Activated naive CD8-positive, alpha-beta T cell treated with anti-CD3 and anti-CD28 coated beads, Interleukin-2, amount 50 U/mL, for 24 hours (primary cell): Measurements from ENCODE around the gene RAB3A.
"Not testable (repeated sequence)": the region's sequence is repeated elsewhere in the genome, so short reads cannot be mapped to it uniquely, and the experiment has no call there.

ENCODE experiments used
- ATAC-seq: fragments of 150-1000 bp; cut with Tn5 transposase; one replicate; pipeline ENCODE4 v1.10.0; 2021
- DNase-seq: peaks from one replicate; pipeline ENCODE4 v3.0.0; 2021
- H3K27ac Mint-ChIP-seq: one replicate; pipeline ENCODE4 v1.8.0; 2021; ENCODE audit warnings: mild to moderate bottlenecking, mixed read lengths
- H3K27me3 Mint-ChIP-seq: one replicate; pipeline ENCODE4 v1.8.0; 2021; ENCODE audit warnings: mixed read lengths
- H3K36me3 Mint-ChIP-seq: one replicate; pipeline ENCODE4 v1.8.0; 2021; ENCODE audit warnings: low read depth, mixed read lengths
- H3K4me1 Mint-ChIP-seq: one replicate; pipeline ENCODE4 v1.8.0; 2021; ENCODE audit warnings: mixed read lengths
- H3K4me3 Mint-ChIP-seq: one replicate; pipeline ENCODE4 v1.8.0; 2021; ENCODE audit warnings: mild to moderate bottlenecking, moderate library complexity, mixed read lengths
- H3K9me3 Mint-ChIP-seq: one replicate; pipeline ENCODE4 v1.8.0; 2021; ENCODE audit warnings: mixed read lengths

The RAB3A gene

DNA sequence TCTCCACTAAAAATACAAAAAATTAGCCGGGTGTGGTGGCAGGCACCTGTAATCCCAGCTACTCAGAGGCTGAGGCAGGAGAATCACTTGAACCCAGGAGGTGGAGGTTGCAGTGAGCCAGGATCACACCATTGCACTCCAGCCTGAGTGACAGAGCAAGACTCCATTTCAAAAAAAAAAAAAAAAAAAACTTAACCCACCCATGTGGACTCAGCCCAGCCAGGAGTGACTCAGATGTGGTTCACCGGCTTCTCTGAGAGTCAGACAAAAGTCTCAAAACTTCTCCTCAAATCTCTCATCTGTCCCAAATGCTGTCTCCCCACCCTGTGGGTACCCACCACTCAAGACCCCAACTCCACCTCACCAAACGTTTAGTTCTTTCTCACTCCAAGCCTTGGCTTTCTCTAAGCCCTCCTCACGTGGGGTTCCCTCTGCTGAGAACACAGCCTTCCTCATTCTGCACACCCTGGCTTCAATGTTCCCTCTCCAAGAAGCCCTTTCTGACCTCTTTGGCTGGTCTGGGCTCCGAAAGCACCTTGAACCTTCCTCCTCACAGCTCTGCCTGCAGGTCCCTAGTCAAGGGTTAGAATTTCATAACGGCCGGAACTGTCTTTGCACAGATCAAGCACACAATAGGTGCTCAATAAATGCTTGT, 11.1 kb upstream of the RAB3A start:
- H3K4me1 Mint-ChIP-seq, result peaks cover 7% of the 10 kb centered on the region
- peaks cover 11% of the 10 kb centered on the region for H3K27me3 Mint-ChIP-seq
- H3K4me3 Mint-ChIP-seq, result no peak overlapping the region
- peak; percentile 56 for ATAC-seq
- H3K27ac Mint-ChIP-seq, result no peak overlapping the region
- no peaks in the 10 kb centered on the region for H3K9me3 Mint-ChIP-seq
- no peaks in the 10 kb centered on the region for H3K36me3 Mint-ChIP-seq
- DNase-seq, result no peak

DNA sequence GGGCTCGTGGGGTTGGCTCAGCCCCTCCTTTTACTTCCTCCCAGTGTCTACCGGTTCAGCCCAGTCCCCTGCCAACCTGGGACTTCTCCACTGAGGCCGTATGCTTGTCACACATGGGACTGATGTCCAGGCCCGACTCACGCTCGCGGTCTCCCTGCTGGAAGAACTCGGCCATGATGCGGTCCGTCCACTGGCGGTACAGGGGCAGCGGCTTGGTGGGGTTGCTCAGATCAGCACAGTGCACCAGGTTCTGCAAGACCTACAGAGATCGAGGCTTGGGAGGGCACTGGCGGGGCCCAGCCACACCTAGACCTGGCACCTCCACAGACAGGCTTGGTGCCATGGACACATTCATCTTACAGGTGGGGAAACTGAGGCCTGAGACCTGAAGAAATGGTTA, 7.8 kb upstream of the RAB3A start:
- H3K36me3 Mint-ChIP-seq, result no peaks in the 10 kb centered on the region
- peaks cover 18% of the 10 kb centered on the region for H3K27me3 Mint-ChIP-seq
- DNase-seq (no peak), ATAC-seq (no peak)
- peaks cover 7% of the 10 kb centered on the region for H3K4me1 Mint-ChIP-seq
- no peak overlapping the region for H3K4me3 Mint-ChIP-seq
- H3K9me3 Mint-ChIP-seq, result no peaks in the 10 kb centered on the region
- H3K27ac Mint-ChIP-seq, result no peak overlapping the region

DNA sequence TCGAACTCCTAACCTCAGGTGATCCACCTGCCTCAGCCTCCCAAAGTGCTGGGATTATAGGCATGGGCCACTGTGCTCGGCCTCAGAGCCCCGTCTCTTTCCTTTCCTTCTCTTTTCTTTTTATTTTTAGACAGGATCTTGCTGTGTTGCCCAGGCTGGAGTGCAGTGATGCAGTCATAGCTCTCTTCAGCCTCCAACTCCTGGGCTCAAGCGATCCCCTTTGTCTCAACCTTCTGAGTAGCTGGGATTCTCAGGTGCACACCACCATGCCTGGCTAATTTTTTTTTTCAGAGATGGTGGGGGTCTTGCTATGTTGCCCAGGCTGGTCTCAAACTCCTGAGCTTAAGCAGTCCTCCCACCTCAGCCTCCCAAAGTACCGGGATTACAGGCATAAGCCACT, 6.1 kb upstream of the RAB3A start:
- Mint-ChIP-seq H3K4me1 (peaks cover 11% of the 10 kb centered on the region), H3K27me3 (peaks cover 18% of the 10 kb centered on the region)
- H3K36me3 Mint-ChIP-seq, H3K27ac Mint-ChIP-seq, DNase-seq, H3K9me3 Mint-ChIP-seq, H3K4me3 Mint-ChIP-seq, ATAC-seq: not testable (repeated sequence)

DNA sequence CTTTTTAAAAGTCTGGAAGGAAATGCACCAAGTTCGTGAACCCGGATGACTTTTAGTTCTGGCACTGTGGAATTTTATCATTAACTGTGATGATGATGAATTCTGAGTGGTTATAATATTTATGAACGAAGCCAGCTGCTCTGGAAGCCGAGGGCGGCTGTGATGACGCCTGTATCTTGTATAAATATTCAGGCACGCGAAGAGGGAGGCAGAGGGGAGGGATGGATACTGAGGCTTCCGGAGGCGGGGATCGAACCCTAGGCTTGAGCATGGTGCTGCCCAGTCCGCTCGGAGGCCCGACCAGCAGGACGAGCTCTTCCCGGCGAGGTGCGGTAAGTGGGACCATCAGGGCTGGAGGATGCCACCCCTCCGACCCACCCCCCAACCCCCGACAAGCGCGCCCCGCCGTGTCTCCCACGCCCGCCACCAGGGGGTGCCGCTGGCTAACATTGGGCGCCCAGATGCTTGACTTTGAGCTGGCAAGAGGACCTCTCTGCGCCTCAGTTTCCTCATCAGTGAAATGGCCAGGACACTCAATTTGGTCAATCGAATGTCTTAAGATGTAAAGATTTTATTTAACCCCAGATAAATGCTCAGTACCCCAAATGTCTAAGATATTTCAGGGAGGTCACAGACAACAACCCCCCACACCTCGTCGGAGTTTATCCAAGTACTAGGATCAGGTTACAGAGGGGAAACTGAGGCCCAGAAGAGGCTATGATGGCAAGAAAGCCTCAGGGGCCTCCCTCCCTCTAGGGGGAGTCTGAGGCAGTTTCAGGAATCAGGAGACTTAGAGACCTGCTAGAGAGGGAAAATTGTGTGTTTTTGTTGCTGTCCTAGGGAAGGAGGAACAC, 4.5 kb upstream of the RAB3A start:
- ATAC-seq, result no peak
- no peak overlapping the region for H3K27ac Mint-ChIP-seq
- H3K4me3 Mint-ChIP-seq, result no peak overlapping the region
- no peaks in the 10 kb centered on the region for H3K9me3 Mint-ChIP-seq
- peaks cover 21% of the 10 kb centered on the region for H3K4me1 Mint-ChIP-seq
- no peaks in the 10 kb centered on the region for H3K36me3 Mint-ChIP-seq
- peaks cover 15% of the 10 kb centered on the region for H3K27me3 Mint-ChIP-seq
- peak; percentile 67 for DNase-seq

DNA sequence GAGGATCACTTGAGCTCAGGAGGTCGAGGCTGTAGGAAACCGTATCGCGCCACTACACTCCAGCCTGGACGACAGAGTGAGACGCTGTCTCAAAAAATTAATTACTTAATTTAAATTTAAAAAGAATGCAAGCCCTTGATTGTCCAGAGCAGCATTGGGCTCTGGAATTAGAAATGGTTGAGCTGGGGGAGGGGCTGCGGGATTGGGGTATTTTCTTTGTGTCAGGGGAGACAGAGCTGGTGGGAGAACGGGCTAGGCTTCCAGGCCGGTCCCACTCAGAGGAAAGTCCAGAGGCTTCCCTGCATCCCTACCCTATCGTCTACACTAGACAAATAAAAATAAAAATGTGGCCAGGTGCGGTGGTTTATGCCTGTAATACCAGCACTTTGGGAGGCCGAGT, 2.2 kb upstream of the RAB3A start:
- H3K27ac Mint-ChIP-seq, result no peak overlapping the region
- peaks cover 15% of the 10 kb centered on the region for H3K27me3 Mint-ChIP-seq
- ATAC-seq, result no peak
- H3K36me3 Mint-ChIP-seq, result peaks cover 4% of the 10 kb centered on the region
- H3K4me1 Mint-ChIP-seq, result peaks cover 33% of the 10 kb centered on the region
- H3K4me3 Mint-ChIP-seq, result no peak overlapping the region
- no peaks in the 10 kb centered on the region for H3K9me3 Mint-ChIP-seq
- no peak for DNase-seq

DNA sequence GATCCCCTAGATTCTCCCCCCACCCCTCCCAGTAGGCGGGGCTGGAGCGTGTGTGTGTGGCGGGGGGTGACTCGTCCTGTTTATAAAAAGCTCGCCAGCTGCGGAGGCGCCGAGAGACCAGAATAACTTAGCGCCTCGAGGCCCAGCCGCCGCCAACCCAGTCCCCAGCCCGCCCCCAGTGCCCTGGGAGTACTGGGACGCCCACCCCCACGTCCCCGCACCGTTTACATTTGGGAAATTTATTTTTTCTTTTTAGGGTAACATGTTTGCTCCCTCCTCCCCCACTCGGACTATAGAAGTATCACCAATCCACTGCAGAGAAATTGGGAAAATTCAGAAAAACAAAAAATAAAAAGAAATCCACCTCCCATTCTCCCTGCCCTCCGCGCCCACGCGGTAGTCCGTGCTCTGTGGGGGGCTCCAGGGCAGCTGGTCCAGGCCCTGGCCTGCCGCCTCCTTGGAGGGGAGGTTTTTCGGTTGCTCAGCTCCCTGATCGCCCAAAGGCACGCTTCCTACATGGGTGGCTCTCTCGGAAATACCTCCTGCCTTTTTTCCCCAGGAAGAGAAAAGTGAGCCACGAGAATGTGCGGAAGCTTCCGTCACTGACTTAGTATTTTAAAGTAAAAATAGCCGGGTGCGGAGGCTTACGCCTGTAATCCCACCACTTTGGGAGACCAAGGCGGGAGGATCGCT, 1.5 kb upstream of the RAB3A start:
- Mint-ChIP-seq H3K36me3 (peaks cover 4% of the 10 kb centered on the region), H3K9me3 (no peaks in the 10 kb centered on the region), H3K4me1 (peaks cover 33% of the 10 kb centered on the region), H3K4me3 (peak overlapping the region; percentile 92), H3K27me3 (peaks cover 14% of the 10 kb centered on the region), H3K27ac (no peak overlapping the region)
- ATAC-seq, result no peak
- DNase-seq, result peak; percentile 65

DNA sequence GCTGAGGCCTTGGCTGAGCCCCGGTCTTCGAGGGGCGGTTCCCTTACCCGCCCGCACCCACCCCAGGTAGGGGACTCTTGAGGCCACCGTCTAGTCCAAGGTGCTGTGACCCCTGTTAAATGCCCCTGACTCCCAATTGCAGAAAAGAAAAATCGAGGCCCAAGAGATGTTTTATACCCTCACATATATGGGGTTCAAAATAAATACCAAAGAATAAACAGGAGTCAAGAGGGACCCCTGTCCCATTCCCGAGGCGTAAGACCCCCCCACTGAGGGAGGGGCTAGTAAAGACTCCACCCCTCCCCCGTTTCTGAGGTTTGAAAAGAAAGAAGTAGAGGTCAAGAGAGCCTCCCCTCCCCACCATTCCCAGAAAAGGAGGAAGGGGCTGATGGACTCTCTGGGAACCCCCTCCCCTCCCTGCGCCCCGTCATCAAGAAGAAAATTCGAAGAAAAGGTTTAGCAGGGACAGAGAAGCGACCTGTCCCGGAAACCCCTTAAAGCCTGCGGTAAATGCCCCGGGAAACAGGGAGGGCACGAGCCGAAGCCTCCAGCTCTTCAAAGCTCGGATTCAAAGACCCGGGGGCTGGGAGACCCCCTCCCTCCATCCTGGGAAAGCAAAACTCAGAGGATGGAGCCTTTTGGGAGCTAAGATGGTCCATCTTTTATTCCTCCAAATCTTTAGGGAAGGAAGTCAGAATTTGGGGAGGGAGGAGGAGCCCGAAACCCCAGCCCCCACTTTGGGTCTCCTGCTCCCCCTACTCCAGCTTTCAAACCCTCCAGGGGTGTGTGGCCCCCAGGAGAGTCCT, 755 bp upstream of the RAB3A start:
- H3K36me3 Mint-ChIP-seq, result peaks cover 4% of the 10 kb centered on the region
- DNase-seq (peak; percentile 55), ATAC-seq (peak; percentile 0)
- peak overlapping the region; percentile 92 for H3K4me3 Mint-ChIP-seq
- H3K4me1 Mint-ChIP-seq, result peaks cover 33% of the 10 kb centered on the region
- peaks cover 7% of the 10 kb centered on the region for H3K27me3 Mint-ChIP-seq
- H3K27ac Mint-ChIP-seq, result peak overlapping the region; percentile 78
- H3K9me3 Mint-ChIP-seq, result no peaks in the 10 kb centered on the region

DNA sequence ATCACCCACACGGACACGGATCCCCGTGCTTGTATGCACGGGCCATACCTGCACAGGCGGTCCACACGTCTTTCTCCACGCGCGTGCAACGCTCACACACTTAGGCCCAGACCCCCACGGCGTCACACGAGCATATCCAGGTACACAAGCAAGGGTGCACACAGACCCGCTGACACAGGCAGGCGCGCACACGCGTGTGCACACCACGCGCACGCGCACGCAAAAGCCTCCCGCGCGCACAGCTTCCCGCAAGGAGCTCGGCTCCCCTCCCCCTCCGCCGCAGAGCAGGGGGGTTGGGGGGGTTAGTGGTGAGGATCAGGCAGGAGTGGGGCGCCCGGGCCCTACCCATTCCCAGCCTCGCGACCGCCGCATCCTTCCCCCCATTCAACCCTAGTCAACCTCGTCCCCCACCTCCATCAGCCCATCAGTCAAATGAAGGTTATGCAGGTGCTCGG, 407 bp downstream of the RAB3A start:
- no peaks in the 10 kb centered on the region for H3K9me3 Mint-ChIP-seq
- peak overlapping the region; percentile 83 for H3K27ac Mint-ChIP-seq
- ATAC-seq (peak; percentile 7), DNase-seq (peak; percentile 51)
- H3K4me3 Mint-ChIP-seq, result peak overlapping the region; percentile 92
- H3K36me3 Mint-ChIP-seq, result peaks cover 5% of the 10 kb centered on the region
- H3K4me1 Mint-ChIP-seq, result peaks cover 31% of the 10 kb centered on the region
- H3K27me3 Mint-ChIP-seq, result peaks cover 3% of the 10 kb centered on the region

DNA sequence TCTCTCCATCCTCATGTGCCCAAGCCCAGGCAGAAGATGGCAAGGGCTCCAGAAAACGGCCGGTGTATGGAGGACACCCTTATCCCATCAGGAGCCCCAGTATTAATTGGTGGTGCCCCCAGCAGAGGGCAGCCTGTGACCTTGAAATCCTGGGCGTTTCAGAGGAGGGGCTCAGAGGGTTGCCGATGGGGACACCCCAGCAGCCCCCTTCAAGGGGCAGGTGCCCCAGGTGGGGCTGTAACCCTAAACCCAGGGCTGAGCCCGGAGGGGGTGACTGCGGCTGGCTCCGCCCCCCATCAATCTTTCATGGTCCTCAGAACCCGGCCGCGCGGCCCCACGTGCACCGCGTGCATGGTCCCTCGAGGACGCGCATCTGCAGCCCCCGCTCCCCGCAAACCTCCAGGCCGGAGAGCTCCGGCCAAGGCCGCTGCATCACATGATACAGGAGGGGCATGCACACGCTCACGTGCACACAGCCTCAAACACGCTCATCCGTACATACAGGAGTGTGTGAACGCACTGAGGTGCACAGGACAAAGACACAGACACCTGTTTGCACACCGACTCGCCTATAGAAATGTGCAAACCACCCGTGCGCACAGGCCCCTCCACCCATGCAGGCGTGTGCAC, 949 bp downstream of the RAB3A start:
- Mint-ChIP-seq H3K27me3 (peaks cover 2% of the 10 kb centered on the region), H3K4me3 (peak overlapping the region; percentile 92), H3K27ac (peak overlapping the region; percentile 83), H3K4me1 (peaks cover 30% of the 10 kb centered on the region), H3K36me3 (peaks cover 10% of the 10 kb centered on the region), H3K9me3 (no peaks in the 10 kb centered on the region)
- ATAC-seq, result no peak
- DNase-seq, result peak; percentile 45

DNA sequence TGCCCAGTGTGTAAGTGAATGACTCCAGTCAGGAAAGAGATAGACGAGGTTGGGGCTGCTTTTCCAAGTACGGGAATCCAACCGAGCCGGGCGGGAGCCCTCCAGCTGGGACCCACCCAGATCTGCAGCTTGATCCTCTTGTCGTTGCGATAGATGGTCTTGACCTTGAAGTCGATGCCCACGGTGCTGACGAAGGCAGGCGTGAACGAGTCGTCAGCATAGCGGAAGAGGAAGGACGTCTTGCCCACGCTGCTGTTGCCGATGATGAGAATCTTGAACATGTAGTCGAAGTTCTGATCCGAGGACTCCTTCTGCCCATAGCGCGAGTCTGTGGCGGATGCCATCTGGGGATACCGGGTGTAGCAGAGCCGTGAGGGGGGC, 1.5 kb downstream of the RAB3A start:
- H3K4me3 Mint-ChIP-seq, result peak overlapping the region; percentile 92
- peaks cover 2% of the 10 kb centered on the region for H3K27me3 Mint-ChIP-seq
- peaks cover 10% of the 10 kb centered on the region for H3K36me3 Mint-ChIP-seq
- no peak overlapping the region for H3K27ac Mint-ChIP-seq
- DNase-seq (no peak), ATAC-seq (no peak)
- H3K4me1 Mint-ChIP-seq, result peaks cover 30% of the 10 kb centered on the region
- no peaks in the 10 kb centered on the region for H3K9me3 Mint-ChIP-seq

DNA sequence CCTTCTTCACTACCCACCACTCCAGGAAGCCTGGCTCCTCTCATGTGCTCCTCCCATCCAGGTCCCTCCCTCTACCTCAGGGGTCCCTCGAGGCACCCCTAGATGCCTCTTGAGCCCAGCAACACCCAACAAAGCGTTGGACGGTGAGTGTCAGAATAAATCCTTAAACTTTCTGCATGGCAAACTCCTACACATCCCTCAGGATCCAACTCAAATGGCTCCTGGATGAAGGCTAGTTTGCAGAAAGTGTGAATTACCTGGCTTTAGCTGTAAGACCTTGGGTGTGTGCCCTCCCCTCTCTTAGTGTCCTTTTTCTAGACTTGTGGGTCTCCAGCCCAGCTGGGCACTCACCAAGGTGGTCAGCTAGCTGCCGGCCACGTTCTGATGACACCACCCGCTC, 5.5 kb downstream of the RAB3A start:
- Mint-ChIP-seq H3K9me3 (no peaks in the 10 kb centered on the region), H3K4me1 (peaks cover 24% of the 10 kb centered on the region), H3K27me3 (no peaks in the 10 kb centered on the region), H3K4me3 (no peak overlapping the region), H3K36me3 (peaks cover 10% of the 10 kb centered on the region), H3K27ac (no peak overlapping the region)
- DNase-seq (no peak), ATAC-seq (no peak)

DNA sequence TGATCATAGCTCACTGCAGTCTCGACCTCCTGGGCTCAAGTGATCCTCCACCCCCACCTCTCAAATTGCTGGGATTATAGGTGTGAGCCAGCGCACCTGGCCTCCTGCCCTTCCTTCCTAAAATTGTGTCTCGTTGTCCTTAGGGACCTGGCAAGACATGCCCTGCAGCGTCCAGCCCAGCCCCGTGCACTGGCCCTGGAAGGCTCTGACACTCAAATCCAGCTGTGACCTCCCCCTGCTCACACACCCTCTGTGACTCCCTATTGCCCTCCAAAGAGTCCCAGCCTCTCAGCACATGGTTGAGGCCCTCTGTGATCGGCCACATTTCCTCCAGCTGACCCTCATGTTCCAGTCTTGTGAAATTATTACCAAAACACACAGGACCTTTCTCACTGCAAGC, 5.9 kb downstream of the RAB3A start:
- Mint-ChIP-seq H3K4me1 (peaks cover 22% of the 10 kb centered on the region), H3K27me3 (peaks cover under 1% of the 10 kb centered on the region), H3K36me3 (peaks cover 9% of the 10 kb centered on the region), H3K4me3 (no peak overlapping the region), H3K27ac (no peak overlapping the region), H3K9me3 (no peaks in the 10 kb centered on the region)
- ATAC-seq (no peak), DNase-seq (no peak)

DNA sequence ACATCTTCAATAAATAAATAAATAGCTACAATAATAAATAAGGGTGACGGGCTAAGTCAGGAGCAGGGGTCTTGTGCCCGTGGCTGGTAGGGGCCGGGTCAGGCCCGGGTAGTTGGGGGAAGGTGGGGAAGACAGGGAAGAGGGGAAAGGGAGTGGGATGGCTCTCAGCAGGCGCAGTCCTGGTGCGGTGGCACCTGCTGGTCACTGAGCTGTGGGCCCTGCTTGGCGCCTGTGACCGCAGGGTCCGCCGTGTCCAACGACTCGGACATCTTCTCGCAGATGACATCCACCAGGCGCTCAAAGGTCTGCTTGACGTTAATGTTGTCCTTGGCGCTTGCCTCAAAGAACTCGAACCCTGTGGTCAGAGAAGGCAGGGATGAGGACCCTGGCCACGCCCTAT, 6.5 kb downstream of the RAB3A start:
- DNase-seq, result no peak
- Mint-ChIP-seq H3K27me3 (peaks cover 4% of the 10 kb centered on the region), H3K9me3 (no peaks in the 10 kb centered on the region), H3K4me1 (peaks cover 22% of the 10 kb centered on the region), H3K27ac (no peak overlapping the region), H3K36me3 (peaks cover 12% of the 10 kb centered on the region), H3K4me3 (no peak overlapping the region)
- ATAC-seq, result no peak

DNA sequence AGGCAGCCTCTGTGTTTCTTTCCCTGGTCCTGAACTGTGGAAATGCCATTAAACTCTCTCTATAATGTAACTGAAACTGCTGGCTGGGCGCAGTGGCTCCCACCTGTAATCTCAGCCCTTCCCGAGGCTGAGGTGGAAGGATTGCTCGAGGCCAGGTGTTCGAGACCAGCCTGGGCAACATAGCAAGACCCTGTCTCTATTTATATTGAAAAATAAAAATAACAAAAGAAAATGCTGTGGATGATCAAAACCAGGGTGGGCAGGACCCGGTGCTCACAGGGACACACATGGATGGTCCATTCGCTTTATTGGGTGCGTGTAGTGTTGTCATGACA, 7.4 kb downstream of the RAB3A start:
- Mint-ChIP-seq H3K27ac (no peak overlapping the region), H3K27me3 (peaks cover 4% of the 10 kb centered on the region), H3K4me3 (no peak overlapping the region), H3K9me3 (no peaks in the 10 kb centered on the region), H3K4me1 (peaks cover 26% of the 10 kb centered on the region), H3K36me3 (peaks cover 10% of the 10 kb centered on the region)
- DNase-seq (no peak), ATAC-seq (no peak)
